LNCAP (cell line): ENCODE results near the gene PLA2G4A.

Source experiments
- CTCF ChIP-seq: fragments of 450-650 bp; IDR thresholded peaks from 2 replicates; pipeline ENCODE4 v1.5.1; 2017; ENCODE audit warnings: mild to moderate bottlenecking

PLA2G4A gene

GRCh38 chr1:186950547-186950946 is 121.8 kb downstream of the PLA2G4A start:
- TF ChIP-seq CTCF = no peak

- TF ChIP-seq CTCF = no peak
Measured at GRCh38 chr1:186953876-186954275, 125.1 kb downstream of the PLA2G4A start.

GRCh38 chr1:186957314-186957713 is 128.6 kb downstream of the PLA2G4A start:
- no peak for TF ChIP-seq CTCF

GRCh38 chr1:186958520-186958919 is 129.8 kb downstream of the PLA2G4A start:
- no peak for TF ChIP-seq CTCF

- TF ChIP-seq CTCF = no peak
Measured at GRCh38 chr1:186960861-186961260, 132.1 kb downstream of the PLA2G4A start.

GRCh38 chr1:186965847-186966246 is 137.1 kb downstream of the PLA2G4A start:
- TF ChIP-seq CTCF = no peak

- no peak for TF ChIP-seq CTCF
Measured at GRCh38 chr1:186966456-186966855, 137.7 kb downstream of the PLA2G4A start.

GRCh38 chr1:186967656-186968394 is 139.1 kb downstream of the PLA2G4A start:
- TF ChIP-seq CTCF = no peak
